CD4-positive, alpha-beta T cell (primary cell): ENCODE measurements around the gene PFKM. TPM values are rescaled to one million over a fixed set of nuclear protein-coding genes. Genes with fewer than 3 reads are reported as not detected.
"Not testable (repeated sequence)": the region's sequence is repeated elsewhere in the genome, so short reads cannot be mapped to it uniquely, and the experiment has no call there.

Source experiments
- ATAC-seq: fragments of 200-7000 bp; cut with Tn5 transposase; one replicate; pipeline ENCODE4 v1.10.0; 2022; ENCODE audit warnings: mild to moderate bottlenecking; ENCODE audit not compliant: poor library complexity
- CTCF ChIA-PET: fragments of 350-600 bp; sonication (Branson Sonifier 250); formaldehyde crosslinking; loops from one replicate; lab custom pipeline; 2021; ENCODE audit warnings: antibody characterized with exemption, inconsistent platforms; lab: Charles Lee
- POLR2A ChIA-PET: fragments of 350-600 bp; sonication (Branson Sonifier 250); formaldehyde crosslinking; loops from one replicate; lab custom pipeline; 2021; ENCODE audit warnings: antibody characterized with exemption, inconsistent platforms; lab: Charles Lee
- DNase-seq, 14 experiments: peaks; one replicate each; pipeline ENCODE4 v3.0.0-alpha.2; 2013 to 2020; ENCODE audit warnings: mixed read lengths in 2 of 14
- H3K27ac ChIP-seq, 2 donors: one replicate each; pipeline versions ENCODE4 v1.5.1 to v1.7.0; 2013; ENCODE audit warnings: low read length in 2 of 2, low read depth in 1 of 2, mild to moderate bottlenecking in 1 of 2
- H3K27me3 ChIP-seq, 2 experiments: 1 replicate in 1 of 2; 2 replicates in 1 of 2; pipeline versions ENCODE4 v1.6.1 to v1.7.0; 2013; ENCODE audit warnings: low read length in 2 of 2, control low read depth in 1 of 2, mild to moderate bottlenecking in 1 of 2, moderate library complexity in 1 of 2; ENCODE audit not compliant: insufficient read depth in 2 of 2, control insufficient read depth in 1 of 2
- H3K36me3 ChIP-seq: one replicate; pipeline ENCODE4 v1.6.1; 2013; ENCODE audit warnings: low read length, control low read depth; ENCODE audit not compliant: insufficient read depth
- H3K4me1 ChIP-seq: one replicate; pipeline ENCODE4 v1.6.1; 2013; ENCODE audit warnings: low read length, control low read depth; ENCODE audit not compliant: insufficient read depth
- H3K4me3 ChIP-seq: one replicate; pipeline ENCODE4 v1.5.1; 2013; ENCODE audit warnings: mild to moderate bottlenecking, low read length, moderate library complexity
- H3K9me3 ChIP-seq, 2 experiments: 1 replicate in 1 of 2; 2 replicates in 1 of 2; pipeline versions ENCODE4 v1.6.1 to v1.7.0; 2013; ENCODE audit warnings: low read length in 2 of 2, mild to moderate bottlenecking in 2 of 2, control low read depth in 1 of 2, moderate library complexity in 1 of 2; ENCODE audit not compliant: control insufficient read depth in 1 of 2, insufficient read depth in 1 of 2
- H3K27ac Mint-ChIP-seq: one replicate; pipeline ENCODE4 v1.8.0; 2020; ENCODE audit warnings: mixed read lengths
- H3K27me3 Mint-ChIP-seq: one replicate; pipeline ENCODE4 v1.8.0; 2021; ENCODE audit warnings: mixed read lengths
- H3K36me3 Mint-ChIP-seq: one replicate; pipeline ENCODE4 v1.8.0; 2021; ENCODE audit warnings: low read depth, mixed read lengths
- H3K4me1 Mint-ChIP-seq: one replicate; pipeline ENCODE4 v1.8.0; 2021; ENCODE audit warnings: low read depth, mixed read lengths
- H3K4me3 Mint-ChIP-seq: one replicate; pipeline ENCODE4 v1.8.0; 2020; ENCODE audit warnings: mild to moderate bottlenecking, mixed read lengths
- H3K9me3 Mint-ChIP-seq: one replicate; pipeline ENCODE4 v1.8.0; 2020; ENCODE audit warnings: mixed read lengths
- CTCF ChIP-seq: fragments of 200-600 bp; IDR thresholded peaks from one replicate; pipeline ENCODE4 v1.8.0; 2022; ENCODE audit warnings: antibody characterized with exemption, mild to moderate bottlenecking
- intact Hi-C, 2 experiments: fragments of 100-400 bp; cut with DNase I in 1 of 2; cut with micrococcal nuclease in 1 of 2; formaldehyde crosslinking; loops; one replicate each; pipeline versions ENCODE4 v1.15.1 to v1.9.0; 2023 to 2025; cut with DNase I, micrococcal nuclease
- total RNA-seq, 174 experiments: library from RNA in 2 of 174; stranded (reverse) in 2 of 174; gene quantifications; one replicate each; pipeline ENCODE4 v1.2.3 and lab custom pipeline; 2021 to 2026

PFKM gene
- total RNA-seq, 2 experiments from 2014 or later = 9.3 to 9.4 TPM

GRCh38 chr12:48121522-48121921, 2.4 kb downstream of the PFKM start:
- peaks cover 29% of the 10 kb centered on the region for H3K4me1 Mint-ChIP-seq
- Histone ChIP-seq H3K36me3 (peaks cover 8% of the 10 kb centered on the region), H3K9me3 (no peaks in the 10 kb centered on the region), H3K4me1 (peaks cover 15% of the 10 kb centered on the region), H3K27ac (no peak overlapping the region), H3K4me3 (no peak overlapping the region), H3K27me3 (no peaks in the 10 kb centered on the region)
- peaks cover 25% of the 10 kb centered on the region for H3K36me3 Mint-ChIP-seq
- TF ChIP-seq CTCF = no peak
- ChIA-PET POLR2A (no interaction called here), CTCF (interaction anchor here (0.9 kb wide), 1 partner anchor 67 kb away, joined by 3 read pairs; no protein-coding TSS in a partner anchor)
- H3K4me3 Mint-ChIP-seq = no peak overlapping the region
- intact Hi-C loops = no loop called here
- peaks cover 6% of the 10 kb centered on the region for H3K27me3 Mint-ChIP-seq
- no peaks in the 10 kb centered on the region for H3K9me3 Mint-ChIP-seq
- DNase-seq = no peak
- ATAC-seq = no peak
- no peak overlapping the region for H3K27ac Mint-ChIP-seq

- TF ChIP-seq CTCF = no peak
- ChIA-PET POLR2A (no interaction called here), CTCF (no interaction called here)
- Mint-ChIP-seq H3K4me1 (peaks cover 29% of the 10 kb centered on the region), H3K4me3 (no peak overlapping the region), H3K27ac (no peak overlapping the region), H3K36me3 (peaks cover 30% of the 10 kb centered on the region), H3K27me3 (no peaks in the 10 kb centered on the region), H3K9me3 (no peaks in the 10 kb centered on the region)
- no peaks in the 10 kb centered on the region for H3K27me3 ChIP-seq
- H3K9me3 ChIP-seq = no peaks in the 10 kb centered on the region
- H3K4me3 ChIP-seq = no peak overlapping the region
- intact Hi-C loops = no loop called here
- ATAC-seq (no peak), DNase-seq (no peak)
- no peak overlapping the region for H3K27ac ChIP-seq
- peaks cover 8% of the 10 kb centered on the region for H3K36me3 ChIP-seq
- peaks cover 15% of the 10 kb centered on the region for H3K4me1 ChIP-seq
Measured at GRCh38 chr12:48122065-48122834, 3.1 kb downstream of the PFKM start.

GRCh38 chr12:48123169-48123568, 4.0 kb downstream of the PFKM start:
- no peak overlapping the region for H3K27ac Mint-ChIP-seq
- no peaks in the 10 kb centered on the region for H3K27me3 Mint-ChIP-seq
- no peaks in the 10 kb centered on the region for H3K27me3 ChIP-seq
- H3K27ac ChIP-seq = no peak overlapping the region
- no peak for ATAC-seq
- intact Hi-C loops = no loop called here
- no peaks in the 10 kb centered on the region for H3K9me3 Mint-ChIP-seq
- no peak overlapping the region for H3K4me3 Mint-ChIP-seq
- no peaks in the 10 kb centered on the region for H3K9me3 ChIP-seq
- DNase-seq = no peak
- peaks cover 12% of the 10 kb centered on the region for H3K36me3 ChIP-seq
- peaks cover 34% of the 10 kb centered on the region for H3K36me3 Mint-ChIP-seq
- H3K4me3 ChIP-seq = no peak overlapping the region
- CTCF ChIA-PET = no interaction called here
- no peak for TF ChIP-seq CTCF
- POLR2A ChIA-PET = no interaction called here
- peaks cover 15% of the 10 kb centered on the region for H3K4me1 ChIP-seq
- H3K4me1 Mint-ChIP-seq = peaks cover 28% of the 10 kb centered on the region

GRCh38 chr12:48125542-48125941, 6.4 kb downstream of the PFKM start:
- POLR2A ChIA-PET = interaction anchor here (1.6 kb wide), 1 partner anchor 20 kb away, joined by 6 read pairs; the partner anchor contains the start of gene SENP1
- H3K27me3 ChIP-seq, H3K4me1 ChIP-seq, DNase-seq, H3K9me3 Mint-ChIP-seq, CTCF ChIA-PET, ATAC-seq, H3K27ac ChIP-seq, H3K4me3 ChIP-seq, H3K9me3 ChIP-seq, H3K4me3 Mint-ChIP-seq, H3K27me3 Mint-ChIP-seq, H3K4me1 Mint-ChIP-seq, H3K27ac Mint-ChIP-seq: not testable (repeated sequence)
- H3K36me3 Mint-ChIP-seq = peaks cover 34% of the 10 kb centered on the region
- peaks cover 12% of the 10 kb centered on the region for H3K36me3 ChIP-seq
- intact Hi-C loops = loop anchor here in 1 of 2 experiments (2.0 kb wide), 1 partner anchor 19 kb away; the partner anchor contains the start of gene SENP1
